ENCODE results near the gene ZSWIM3.

Gene ZSWIM3

DNA sequence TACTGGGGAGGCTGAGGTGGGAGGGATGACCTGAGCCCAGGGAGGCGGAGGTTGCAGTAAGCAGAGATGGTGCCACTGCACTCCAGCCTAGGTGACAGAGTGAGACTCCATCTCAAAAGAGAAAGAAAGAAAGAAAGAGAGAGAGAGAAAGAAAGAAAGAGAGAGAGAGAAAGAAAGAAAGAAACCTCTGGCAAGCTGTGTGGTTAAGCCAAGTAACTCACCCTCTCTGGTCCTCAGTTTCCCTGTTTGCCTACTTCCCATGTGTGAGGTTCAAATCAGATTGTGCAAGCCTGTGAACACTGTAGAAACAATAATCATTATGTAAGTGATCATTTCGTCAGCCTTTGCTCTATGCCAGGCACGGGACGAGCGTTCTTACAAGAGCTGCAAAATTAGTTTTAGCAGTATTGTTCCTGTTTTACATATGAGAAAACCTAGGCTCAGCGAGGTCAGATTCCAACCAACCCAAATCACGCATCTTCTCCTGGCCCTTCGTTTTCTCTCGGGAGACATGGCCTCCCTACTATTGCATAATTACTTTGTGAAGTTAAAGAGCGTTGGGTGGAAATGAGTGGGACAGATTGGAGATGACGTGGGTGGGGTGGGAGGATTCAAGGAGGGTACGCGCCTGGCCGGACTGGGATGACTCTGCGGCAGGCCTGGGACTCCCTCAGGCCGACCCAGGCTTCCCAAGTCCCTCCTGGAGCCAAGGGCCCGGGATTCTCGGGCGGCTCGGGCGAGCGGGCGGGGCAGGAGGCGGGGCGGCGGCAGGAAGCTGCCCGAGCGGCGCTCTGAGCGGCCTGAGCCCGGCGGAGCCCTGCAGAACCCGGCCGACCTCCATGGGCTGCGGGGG, 24.2 kb upstream of the ZSWIM3 start, which contains the start of gene SNX21:
TSS of gene SNX21 (plus strand) at position 770 of the 853 bp plus-strand sequence. CDS start 121 bp downstream, outside the sequence.
- DNase-seq (ENCODE audit: low spot score), result peak; percentile 50

- DNase-seq (ENCODE audit: low spot score), result peak; percentile 73
Observed at GRCh38 chr20:45833883-45834796, 23.3 kb upstream of the ZSWIM3 start.

DNA sequence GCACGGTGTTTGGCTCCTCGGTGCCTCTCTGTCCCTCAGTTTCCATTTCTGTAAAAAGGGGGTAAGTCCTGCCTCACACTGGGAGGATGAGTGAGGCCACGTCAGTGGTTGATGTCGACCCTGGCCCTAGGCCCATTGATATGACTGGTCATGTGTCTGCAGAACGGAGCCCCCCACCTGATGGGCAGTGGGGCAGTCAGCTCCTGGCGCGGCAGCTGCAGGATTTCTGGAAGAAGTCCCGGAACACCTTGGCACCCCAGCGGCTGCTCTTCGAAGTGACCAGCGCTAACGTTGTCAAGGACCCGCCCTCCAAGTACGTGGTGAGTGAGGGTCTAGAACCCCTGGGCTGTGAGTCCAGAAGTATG, 22.6 kb upstream of the ZSWIM3 start:
- no peak for DNase-seq (ENCODE audit: low spot score)

DNA sequence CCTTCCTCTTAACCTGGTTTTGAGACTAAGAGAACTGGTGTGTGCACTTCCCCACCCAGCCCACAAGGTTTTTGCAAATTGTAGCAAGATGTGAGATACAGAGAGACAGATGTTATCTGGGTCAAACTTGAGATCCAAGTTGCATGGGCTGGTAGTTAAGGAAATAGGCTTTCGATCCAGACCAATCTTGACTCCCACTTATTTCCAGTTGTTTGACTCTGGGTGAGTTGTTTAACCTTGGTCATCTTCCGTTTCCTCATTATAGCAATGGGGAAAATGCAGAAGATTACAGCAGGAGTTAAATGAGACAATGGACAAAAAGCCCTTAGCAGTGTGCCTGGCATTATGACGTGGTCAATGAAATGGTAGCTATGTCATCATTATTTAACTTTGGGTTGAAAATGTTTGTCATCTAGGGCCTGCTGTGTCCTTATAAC, 22.1 kb upstream of the ZSWIM3 start:
- no peak for DNase-seq (ENCODE audit: low spot score)

- no peak for DNase-seq (ENCODE audit: low spot score)
Observed at GRCh38 chr20:45835825-45836224, 21.6 kb upstream of the ZSWIM3 start.

GRCh38 chr20:45836841-45837240, 20.6 kb upstream of the ZSWIM3 start:
- DNase-seq (ENCODE audit: low spot score), result no peak

GRCh38 chr20:45840700-45841198, 16.7 kb upstream of the ZSWIM3 start:
- DNase-seq (ENCODE audit: low spot score), result no peak

GRCh38 chr20:45841407-45842129, 15.8 kb upstream of the ZSWIM3 start:
- DNase-seq (ENCODE audit: low spot score), result no peak

- peak; percentile 75 for DNase-seq (ENCODE audit: low spot score)
Observed at GRCh38 chr20:45842169-45842812, 15.1 kb upstream of the ZSWIM3 start.

GRCh38 chr20:45843506-45843905, 13.9 kb upstream of the ZSWIM3 start:
- no peak for DNase-seq (ENCODE audit: low spot score)

DNA sequence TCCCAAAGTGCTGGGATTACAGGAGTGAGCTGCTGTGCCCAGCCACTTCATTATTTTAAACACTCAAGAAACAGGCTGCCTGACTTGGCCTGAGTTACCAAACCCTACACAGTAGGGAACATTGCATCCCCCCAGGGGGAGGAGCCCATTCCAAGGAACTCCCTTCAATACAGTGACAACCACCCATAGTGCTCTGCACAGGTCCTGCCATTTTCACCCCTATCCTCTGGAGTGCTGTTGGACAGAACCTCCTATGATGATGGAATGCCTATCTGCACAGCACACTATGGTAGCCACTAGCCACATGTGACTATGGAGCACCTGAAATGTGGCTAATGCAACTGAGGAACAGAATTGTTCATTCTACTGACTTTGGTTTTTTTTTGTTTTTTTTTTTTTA, 12.0 kb upstream of the ZSWIM3 start:
- DNase-seq (ENCODE audit: low spot score), result no peak

GRCh38 chr20:45848421-45848820, 9.0 kb upstream of the ZSWIM3 start:
- DNase-seq (ENCODE audit: low spot score), result no peak

DNA sequence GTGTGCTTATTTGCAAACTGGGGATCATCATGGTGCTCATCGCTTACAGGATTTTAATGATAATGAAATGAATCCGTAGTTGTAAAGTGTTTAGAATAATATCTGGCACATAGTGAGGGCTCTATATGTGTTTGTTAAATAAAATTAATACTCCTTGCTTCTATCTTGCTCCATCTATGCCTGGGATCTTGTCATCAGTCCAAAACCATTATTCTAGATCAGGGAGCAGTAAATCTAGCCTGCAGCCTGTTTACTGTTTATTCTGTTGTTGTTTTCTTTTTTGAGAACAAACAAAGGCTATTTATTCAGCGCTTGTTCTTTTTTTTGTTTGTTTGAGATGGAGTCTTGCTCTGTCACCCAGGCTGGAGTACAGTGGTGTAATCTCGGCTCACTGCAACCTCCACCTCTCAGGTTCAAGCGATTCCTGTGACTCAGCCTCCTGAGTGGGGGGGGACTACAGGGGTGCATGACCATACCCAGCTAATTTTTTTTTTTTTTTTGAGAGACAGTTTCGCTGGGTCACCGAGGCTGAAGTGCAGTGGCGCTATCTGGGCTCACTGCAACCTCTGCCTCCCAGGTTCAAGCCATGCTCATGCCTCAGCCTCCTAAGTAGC, 8.3 kb upstream of the ZSWIM3 start:
- DNase-seq (ENCODE audit: low spot score), result no peak

- DNase-seq (ENCODE audit: low spot score), result no peak
Observed at GRCh38 chr20:45850238-45850637, 7.2 kb upstream of the ZSWIM3 start.

DNA sequence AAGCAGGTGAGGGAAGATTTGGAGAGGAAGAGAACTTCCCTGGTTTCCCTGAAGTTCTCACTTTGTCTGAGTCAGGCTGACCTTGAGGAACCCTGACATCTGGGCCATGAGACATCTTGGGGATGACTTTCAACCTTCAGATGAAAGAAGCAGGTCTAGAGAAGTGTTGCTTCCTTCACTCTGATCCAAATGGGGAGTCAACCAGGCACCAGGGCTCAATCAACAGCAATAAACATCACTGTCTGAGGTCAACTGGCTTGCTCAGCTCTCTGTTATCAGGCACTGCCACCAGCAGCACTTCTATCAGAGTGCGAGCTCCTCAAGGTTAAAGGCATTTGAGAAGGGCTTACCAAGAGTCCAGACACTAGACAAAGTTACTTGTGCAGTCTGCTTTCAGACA, 6.5 kb upstream of the ZSWIM3 start:
- no peak for DNase-seq (ENCODE audit: low spot score)

- no peak for DNase-seq (ENCODE audit: low spot score)
Observed at GRCh38 chr20:45851501-45851900, 5.9 kb upstream of the ZSWIM3 start.

DNA sequence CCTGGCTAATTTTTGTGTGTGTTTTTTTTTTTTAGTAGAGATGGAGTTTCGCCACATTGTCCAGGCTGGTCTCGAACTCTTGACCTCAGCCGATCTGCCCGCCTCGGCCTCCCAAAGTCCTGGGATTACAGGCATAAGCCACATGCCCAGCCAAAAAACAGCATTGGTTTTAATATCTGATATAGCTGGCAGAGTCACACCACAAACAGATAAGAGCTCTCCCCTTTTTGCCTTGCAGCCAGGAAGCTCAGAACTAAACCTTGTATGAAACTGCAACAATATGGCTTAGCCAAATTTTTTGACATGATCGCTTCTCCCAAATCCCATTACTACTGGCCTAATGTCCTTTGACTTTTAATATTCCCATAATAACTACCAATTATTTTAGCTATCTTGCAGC, 5.1 kb upstream of the ZSWIM3 start:
- DNase-seq (ENCODE audit: low spot score), result no peak

DNA sequence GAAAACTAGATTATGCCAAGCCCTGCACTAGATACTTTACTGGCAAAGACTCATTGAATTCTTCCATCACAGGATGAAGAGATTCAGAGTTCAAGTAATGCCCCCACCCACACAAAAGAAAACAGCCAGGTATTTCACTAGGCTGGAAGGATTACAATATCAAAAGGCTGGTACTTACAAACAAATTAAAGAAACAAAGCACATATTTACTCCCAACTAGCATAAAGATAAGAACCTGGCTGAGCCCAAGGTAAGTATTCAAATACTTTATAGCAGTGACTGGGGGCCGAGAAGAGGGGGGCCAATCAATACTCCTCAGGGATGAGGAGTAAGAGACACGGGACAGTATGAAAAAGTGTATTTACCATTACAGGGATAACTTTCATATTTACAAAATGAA, 3.9 kb upstream of the ZSWIM3 start:
- DNase-seq (ENCODE audit: low spot score), result no peak

DNA sequence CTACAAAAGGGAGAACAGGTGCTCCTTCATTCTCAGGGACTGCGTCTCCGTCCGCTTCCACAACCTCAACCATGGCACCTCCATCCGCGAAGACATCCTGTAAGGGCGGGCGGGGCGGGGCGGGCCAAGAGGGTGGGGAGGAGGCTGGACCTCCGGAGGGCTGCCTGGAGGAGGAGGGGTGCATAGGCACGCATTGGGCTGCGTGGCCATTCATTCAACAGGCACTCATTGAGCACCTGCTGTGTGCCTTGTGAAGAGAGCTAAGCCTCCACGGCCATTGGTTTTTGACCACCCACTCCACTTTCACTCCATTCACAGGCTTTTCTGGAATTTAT, 435 bp downstream of the ZSWIM3 start:
- DNase-seq (ENCODE audit: low spot score), result peak; percentile 66

DNA sequence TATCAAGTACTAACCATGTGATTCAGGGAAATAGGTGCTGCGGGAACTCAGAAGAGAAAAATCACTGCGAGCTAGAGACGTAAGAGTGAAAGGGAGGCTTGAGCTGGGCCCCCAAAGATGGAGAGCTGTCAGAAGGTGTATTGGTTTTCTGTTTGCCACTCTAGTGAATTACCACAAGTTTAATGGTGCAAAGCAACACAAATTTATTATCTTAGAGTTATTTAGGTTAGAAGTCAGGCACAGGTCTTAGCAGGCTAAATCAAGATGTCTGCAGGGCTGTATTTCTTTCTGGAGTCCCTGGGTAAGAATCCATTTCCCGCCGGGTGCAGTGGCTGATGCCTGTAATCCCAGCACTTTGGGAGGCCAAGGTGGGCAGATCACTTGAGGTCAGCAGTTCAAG, 2.5 kb downstream of the ZSWIM3 start:
- DNase-seq (ENCODE audit: low spot score), result no peak

DNA sequence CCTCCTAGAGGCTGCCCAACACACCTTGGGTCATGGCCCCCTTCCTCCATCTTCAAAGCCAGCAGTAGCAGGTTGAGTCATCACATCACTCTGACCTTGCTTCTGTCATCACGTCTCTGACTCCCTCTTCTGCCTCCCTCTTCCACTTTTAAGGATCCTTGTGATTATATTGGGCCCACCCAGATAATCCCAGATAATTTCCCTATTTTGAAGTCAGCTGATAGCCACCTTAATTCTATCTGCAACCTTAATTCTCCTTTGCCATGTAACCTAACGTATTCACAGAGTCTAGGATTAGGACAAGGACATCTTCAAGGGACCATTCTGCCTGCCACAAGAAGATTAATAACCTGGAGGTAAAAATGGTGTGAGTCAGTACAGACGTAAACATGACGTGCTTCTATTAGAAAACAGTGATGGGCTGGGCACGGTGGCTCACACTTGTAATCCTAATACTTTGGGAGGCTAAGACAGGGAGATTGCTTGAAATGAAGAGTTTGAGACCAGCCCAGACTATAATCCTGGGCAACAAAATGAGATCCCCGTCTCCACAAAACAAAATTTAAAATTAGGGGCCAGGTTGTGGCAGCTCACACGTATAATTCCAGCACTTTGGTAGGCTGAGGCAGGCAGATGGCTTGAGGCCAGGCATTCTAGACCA, 3.3 kb downstream of the ZSWIM3 start:
- DNase-seq (ENCODE audit: low spot score), result no peak
